OCI-LY1 (cell line): ENCODE measurements around the gene ANKDD1A.

Experiments used
- H2AFZ ChIP-seq: fragments of 200-600 bp; sonication (generic), shearing (Covaris generic); 2 replicates; pipeline ENCODE4 v1.6.0; 2014; ENCODE audit warnings: antibody characterized with exemption, mild to moderate bottlenecking, low read length
- H3F3A ChIP-seq: fragments of 200-600 bp; sonication (generic), shearing (Covaris generic); 2 replicates; pipeline ENCODE4 v1.6.0; 2014; ENCODE audit warnings: mild to moderate bottlenecking, antibody characterized with exemption, low read length, moderate library complexity; ENCODE audit not compliant: insufficient read depth
- H3K27ac ChIP-seq: fragments of 200-600 bp; sonication (generic); 2 replicates; pipeline ENCODE4 v1.5.1; 2014; ENCODE audit warnings: low read length, mixed run types, mild to moderate bottlenecking, low read depth; ENCODE audit not compliant: poor library complexity, severe bottlenecking
- H3K27me3 ChIP-seq: fragments of 200-600 bp; sonication (generic); 2 replicates; pipeline ENCODE4 v1.6.0; 2014; ENCODE audit warnings: antibody characterized with exemption, mild to moderate bottlenecking, low read length, moderate library complexity; ENCODE audit not compliant: insufficient read depth
- H3K36me3 ChIP-seq: fragments of 200-600 bp; sonication (generic); 2 replicates; pipeline ENCODE4 v1.6.1; 2014; ENCODE audit warnings: mild to moderate bottlenecking, antibody characterized with exemption, low read length, moderate library complexity, mixed read lengths; ENCODE audit not compliant: insufficient read depth
- H3K4me1 ChIP-seq: fragments of 200-600 bp; sonication (generic); 2 replicates; pipeline ENCODE4 v1.5.1; 2014; ENCODE audit warnings: mild to moderate bottlenecking, low read length, moderate library complexity; ENCODE audit not compliant: insufficient read depth, severe bottlenecking
- H3K4me2 ChIP-seq: fragments of 200-600 bp; sonication (generic), shearing (Covaris generic); 2 replicates; pipeline ENCODE4 v1.6.1; 2014; ENCODE audit warnings: low read length
- H3K4me3 ChIP-seq: fragments of 200-600 bp; sonication (generic); 2 replicates; pipeline ENCODE4 v1.5.1; 2014; ENCODE audit warnings: low read length, low read depth, mild to moderate bottlenecking, mixed read lengths; ENCODE audit not compliant: poor library complexity, severe bottlenecking
- H3K79me2 ChIP-seq: fragments of 200-600 bp; shearing (Covaris generic); 2 replicates; pipeline ENCODE4 v1.6.1; 2016; ENCODE audit warnings: mixed run types, low read length, mixed read lengths; ENCODE audit not compliant: insufficient read depth
- H3K9ac ChIP-seq: fragments of 200-600 bp; sonication (generic), shearing (Covaris generic); 2 replicates; pipeline ENCODE4 v1.6.1; 2014; ENCODE audit warnings: mild to moderate bottlenecking, low read length, mixed read lengths
- H3K9me2 ChIP-seq: fragments of 200-600 bp; sonication (generic), shearing (Covaris generic); 2 replicates; pipeline ENCODE4 v1.6.1; 2014; ENCODE audit warnings: low read depth, mild to moderate bottlenecking, low read length, mixed read lengths
- H3K9me3 ChIP-seq: fragments of 200-600 bp; shearing (Covaris generic); 2 replicates; pipeline ENCODE4 v1.6.1; 2014; ENCODE audit warnings: low read length, mixed read lengths
- H4K20me1 ChIP-seq: fragments of 200-600 bp; sonication (generic), shearing (Covaris generic); 2 replicates; pipeline ENCODE4 v1.6.0; 2016; ENCODE audit warnings: mild to moderate bottlenecking, low read length; ENCODE audit not compliant: insufficient read depth
- CTCF ChIP-seq: fragments of 200-600 bp; sonication (generic), shearing (Covaris generic); IDR thresholded peaks from 2 replicates; pipeline ENCODE4 v1.5.1; 2017; ENCODE audit warnings: mild to moderate bottlenecking, antibody characterized with exemption, low read length, moderate library complexity, mixed read lengths
- EZH2 ChIP-seq: fragments of 200-600 bp; sonication (generic), shearing (Covaris generic); IDR thresholded peaks from 2 replicates; pipeline ENCODE4 v1.8.0; 2017; ENCODE audit warnings: borderline replicate concordance, mixed run types, mild to moderate bottlenecking, antibody characterized with exemption, low read length, moderate library complexity, mixed read lengths

The ANKDD1A gene

GRCh38 chr15:64925335-64926330 lies 13.9 kb downstream of the ANKDD1A start:
- Histone ChIP-seq H3K79me2 (no peaks in the 10 kb centered on the region), H3K27ac (no peak overlapping the region), H2AFZ (no peak overlapping the region), H3K4me2 (no peak overlapping the region), H3K4me1 (no peaks in the 10 kb centered on the region), H3K9me2 (no peaks in the 10 kb centered on the region), H3K9me3 (no peaks in the 10 kb centered on the region), H3F3A (no peaks in the 10 kb centered on the region), H4K20me1 (no peaks in the 10 kb centered on the region), H3K36me3 (no peaks in the 10 kb centered on the region), H3K4me3 (no peak overlapping the region), H3K27me3 (peaks cover 4% of the 10 kb centered on the region; the same call in 1 of the 2 replicates), H3K9ac (no peak overlapping the region)
- no peak for TF ChIP-seq EZH2
- no peak for TF ChIP-seq CTCF

GRCh38 chr15:64926661-64927060 lies 15.0 kb downstream of the ANKDD1A start:
- Histone ChIP-seq H3K4me3 (no peak overlapping the region), H3K27ac (no peak overlapping the region), H3K4me1 (no peaks in the 10 kb centered on the region), H3K4me2 (no peak overlapping the region), H3K9me2 (no peaks in the 10 kb centered on the region), H3F3A (no peaks in the 10 kb centered on the region), H3K9ac (no peak overlapping the region), H3K9me3 (no peaks in the 10 kb centered on the region), H3K27me3 (peaks cover 4% of the 10 kb centered on the region; the same call in 1 of the 2 replicates), H4K20me1 (no peaks in the 10 kb centered on the region), H2AFZ (no peak overlapping the region), H3K36me3 (no peaks in the 10 kb centered on the region), H3K79me2 (no peaks in the 10 kb centered on the region)
- TF ChIP-seq CTCF (no peak), EZH2 (no peak)

- H3K4me3 ChIP-seq = no peak overlapping the region
- H3K4me1 ChIP-seq = no peaks in the 10 kb centered on the region
- peaks cover 4% of the 10 kb centered on the region; the same call in 1 of the 2 replicates for H3K27me3 ChIP-seq
- H4K20me1 ChIP-seq = no peaks in the 10 kb centered on the region
- no peak for TF ChIP-seq CTCF
- TF ChIP-seq EZH2 = no peak
- H3K9me2 ChIP-seq = no peaks in the 10 kb centered on the region
- no peaks in the 10 kb centered on the region for H3K9me3 ChIP-seq
- no peaks in the 10 kb centered on the region for H3K36me3 ChIP-seq
- no peak overlapping the region for H2AFZ ChIP-seq
- no peaks in the 10 kb centered on the region for H3K79me2 ChIP-seq
- H3F3A ChIP-seq = no peaks in the 10 kb centered on the region
- no peak overlapping the region for H3K4me2 ChIP-seq
- no peak overlapping the region for H3K27ac ChIP-seq
- H3K9ac ChIP-seq = no peak overlapping the region
Measured at GRCh38 chr15:64928626-64929220, 17.0 kb downstream of the ANKDD1A start.
